ENCODE measurements around the gene TMEM161B.

Gene TMEM161B

GRCh38 chr5:88172847-88173758 is 95.5 kb downstream of the TMEM161B start:
- Histone ChIP-seq H3K27ac (no peak overlapping the region), H3K36me3 (replicated peaks) (no peaks in the 10 kb centered on the region), H3K4me3 (ENCODE audit: low read depth, low read length) (no peak overlapping the region), H3K27me3 (replicated peaks) (no peaks in the 10 kb centered on the region)
- TF ChIP-seq, protein P1, sequence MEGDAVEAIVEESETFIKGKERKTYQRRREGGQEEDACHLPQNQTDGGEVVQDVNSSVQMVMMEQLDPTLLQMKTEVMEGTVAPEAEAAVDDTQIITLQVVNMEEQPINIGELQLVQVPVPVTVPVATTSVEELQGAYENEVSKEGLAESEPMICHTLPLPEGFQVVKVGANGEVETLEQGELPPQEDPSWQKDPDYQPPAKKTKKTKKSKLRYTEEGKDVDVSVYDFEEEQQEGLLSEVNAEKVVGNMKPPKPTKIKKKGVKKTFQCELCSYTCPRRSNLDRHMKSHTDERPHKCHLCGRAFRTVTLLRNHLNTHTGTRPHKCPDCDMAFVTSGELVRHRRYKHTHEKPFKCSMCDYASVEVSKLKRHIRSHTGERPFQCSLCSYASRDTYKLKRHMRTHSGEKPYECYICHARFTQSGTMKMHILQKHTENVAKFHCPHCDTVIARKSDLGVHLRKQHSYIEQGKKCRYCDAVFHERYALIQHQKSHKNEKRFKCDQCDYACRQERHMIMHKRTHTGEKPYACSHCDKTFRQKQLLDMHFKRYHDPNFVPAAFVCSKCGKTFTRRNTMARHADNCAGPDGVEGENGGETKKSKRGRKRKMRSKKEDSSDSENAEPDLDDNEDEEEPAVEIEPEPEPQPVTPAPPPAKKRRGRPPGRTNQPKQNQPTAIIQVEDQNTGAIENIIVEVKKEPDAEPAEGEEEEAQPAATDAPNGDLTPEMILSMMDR (IDR thresholded peaks at IDR 0.05; ENCODE audit: low read depth, low read length, missing control alignments): no peak
- in situ Hi-C loops (cut with HindIII; ENCODE audit: low pct_ligation_motif_present, low sequenced_read_pairs): no loop called here
- DNase-seq: no peak

DNA sequence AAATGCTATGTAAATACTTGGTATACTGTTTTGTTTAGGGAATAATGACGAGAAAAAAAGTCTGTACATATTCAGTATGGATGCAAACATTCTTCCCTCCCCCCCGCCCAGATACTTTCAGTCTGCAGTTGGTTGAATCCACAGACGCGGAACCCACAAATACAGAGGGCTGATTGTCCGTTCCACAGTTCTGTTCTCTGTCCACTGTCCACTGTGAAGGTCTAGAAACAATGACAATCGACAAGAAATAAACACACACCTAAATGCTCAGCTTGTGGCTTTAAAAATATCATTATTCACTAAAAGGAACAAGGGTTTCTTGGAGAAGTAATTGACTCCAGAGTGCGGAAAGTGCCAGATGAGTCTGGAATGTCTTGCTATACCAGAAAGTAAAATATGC is 109.1 kb downstream of the TMEM161B start:
- in situ Hi-C loops (cut with HindIII; ENCODE audit: low pct_ligation_motif_present, low sequenced_read_pairs): no loop called here
- no peaks in the 10 kb centered on the region for H3K27me3 ChIP-seq (replicated peaks)
- TF ChIP-seq, protein P1 (IDR thresholded peaks at IDR 0.05; ENCODE audit: low read depth, low read length, missing control alignments): no peak
- H3K27ac ChIP-seq: no peak overlapping the region
- no peaks in the 10 kb centered on the region for H3K36me3 ChIP-seq (replicated peaks)
- H3K4me3 ChIP-seq (ENCODE audit: low read depth, low read length): no peak overlapping the region
- DNase-seq: no peak

- H3K27me3 ChIP-seq (replicated peaks): no peaks in the 10 kb centered on the region
- TF ChIP-seq, protein P1 (IDR thresholded peaks at IDR 0.05; ENCODE audit: low read depth, low read length, missing control alignments): no peak
- no peak overlapping the region for H3K27ac ChIP-seq
- no peak overlapping the region for H3K4me3 ChIP-seq (ENCODE audit: low read depth, low read length)
- in situ Hi-C loops (cut with HindIII; ENCODE audit: low pct_ligation_motif_present, low sequenced_read_pairs): no loop called here
- no peaks in the 10 kb centered on the region for H3K36me3 ChIP-seq (replicated peaks)
- DNase-seq: no peak
Measured at GRCh38 chr5:88158056-88158455, 110.6 kb downstream of the TMEM161B start.

- in situ Hi-C loops (cut with HindIII; ENCODE audit: low pct_ligation_motif_present, low sequenced_read_pairs): no loop called here
- TF ChIP-seq, protein P1 (IDR thresholded peaks at IDR 0.05; ENCODE audit: low read depth, low read length, missing control alignments): no peak
- Histone ChIP-seq H3K36me3 (replicated peaks) (no peaks in the 10 kb centered on the region), H3K4me3 (ENCODE audit: low read depth, low read length) (no peak overlapping the region), H3K27me3 (replicated peaks) (no peaks in the 10 kb centered on the region), H3K27ac (no peak overlapping the region)
- no peak for DNase-seq
Measured at GRCh38 chr5:88154891-88155290, 113.8 kb downstream of the TMEM161B start.

- TF ChIP-seq, protein P1 (IDR thresholded peaks at IDR 0.05; ENCODE audit: low read depth, low read length, missing control alignments): no peak
- no peak overlapping the region for H3K4me3 ChIP-seq (ENCODE audit: low read depth, low read length)
- H3K27ac ChIP-seq: no peak overlapping the region
- in situ Hi-C loops (cut with HindIII; ENCODE audit: low pct_ligation_motif_present, low sequenced_read_pairs): no loop called here
- peaks cover 11% of the 10 kb centered on the region for H3K27me3 ChIP-seq (replicated peaks)
- no peaks in the 10 kb centered on the region for H3K36me3 ChIP-seq (replicated peaks)
- DNase-seq: no peak
Measured at GRCh38 chr5:88150747-88151146, 117.9 kb downstream of the TMEM161B start.
